H9 (cell line): Measurements from ENCODE around the gene THRAP3. TPM values are rescaled to one million over a fixed set of nuclear protein-coding genes. Genes with fewer than 3 reads are reported as not detected.

ENCODE experiments used
- DNase-seq: peaks from one replicate; pipeline ENCODE4 v3.0.0-alpha.2; 2017
- H2AFZ ChIP-seq: one replicate; pipeline ENCODE4 v1.6.1; 2013; ENCODE audit warnings: mild to moderate bottlenecking, low read length, control low read depth, moderate library complexity
- H2AK5ac ChIP-seq: 2 replicates; pipeline ENCODE4 v1.6.1; 2013; ENCODE audit warnings: low read length, control low read depth, mixed read lengths; ENCODE audit not compliant: insufficient read length
- H2BK120ac ChIP-seq: one replicate; pipeline ENCODE4 v1.6.1; 2013; ENCODE audit warnings: low read depth, mild to moderate bottlenecking, low read length, control low read depth, inconsistent platforms; ENCODE audit not compliant: poor library complexity, severe bottlenecking
- H2BK12ac ChIP-seq: 2 replicates; pipeline ENCODE4 v1.6.1; 2013; ENCODE audit warnings: low read length, control low read depth, mixed read lengths, low read depth; ENCODE audit not compliant: insufficient read length
- H2BK15ac ChIP-seq: 2 replicates; pipeline ENCODE4 v1.6.1; 2013; ENCODE audit warnings: low read depth, low read length, control low read depth
- H2BK20ac ChIP-seq: one replicate; pipeline ENCODE4 v1.6.1; 2013; ENCODE audit warnings: low read depth, mild to moderate bottlenecking, low read length, control low read depth, inconsistent platforms; ENCODE audit not compliant: poor library complexity, severe bottlenecking
- H2BK5ac ChIP-seq: 2 replicates; pipeline ENCODE4 v1.6.1; 2013; ENCODE audit warnings: low read length, control low read depth, mixed read lengths; ENCODE audit not compliant: insufficient read length
- H3K14ac ChIP-seq: 2 replicates; pipeline ENCODE4 v1.6.1; 2013; ENCODE audit warnings: low read length, control low read depth; ENCODE audit not compliant: insufficient read depth
- H3K18ac ChIP-seq: 2 replicates; pipeline ENCODE4 v1.6.1; 2013; ENCODE audit warnings: low read depth, mild to moderate bottlenecking, mixed read lengths, low read length, control low read depth; ENCODE audit not compliant: insufficient read length
- H3K23ac ChIP-seq: 2 replicates; pipeline ENCODE4 v1.6.1; 2013; ENCODE audit warnings: low read length, control low read depth, mixed read lengths, low read depth; ENCODE audit not compliant: insufficient read length
- H3K23me2 ChIP-seq: 2 replicates; pipeline ENCODE4 v1.6.1; 2013; ENCODE audit warnings: low read depth, mild to moderate bottlenecking, mixed read lengths, low read length, control low read depth; ENCODE audit not compliant: insufficient read length, poor library complexity, severe bottlenecking
- H3K27ac ChIP-seq: 2 replicates; pipeline ENCODE4 v1.5.1; 2013; ENCODE audit warnings: low read length, control low read depth, mixed read lengths, low read depth; ENCODE audit not compliant: insufficient read length
- H3K27me3 ChIP-seq: 2 replicates; pipeline ENCODE4 v1.6.1; 2013; ENCODE audit warnings: low read length, control low read depth, inconsistent platforms; ENCODE audit not compliant: insufficient read depth
- H3K4ac ChIP-seq: 2 replicates; pipeline ENCODE4 v1.6.1; 2013; ENCODE audit warnings: low read depth, mild to moderate bottlenecking, control low read depth, inconsistent platforms, low read length, moderate library complexity
- H3K4me1 ChIP-seq: 2 replicates; pipeline ENCODE4 v1.6.1; 2013; ENCODE audit warnings: low read length, control low read depth, inconsistent platforms; ENCODE audit not compliant: insufficient read depth
- H3K4me2 ChIP-seq: 2 replicates; pipeline ENCODE4 v1.6.1; 2013; ENCODE audit warnings: low read length, control low read depth, mixed read lengths; ENCODE audit not compliant: insufficient read length, insufficient read depth
- H3K56ac ChIP-seq: 2 replicates; pipeline ENCODE4 v1.6.1; 2013; ENCODE audit warnings: low read depth, mild to moderate bottlenecking, mixed read lengths, low read length, control low read depth; ENCODE audit not compliant: insufficient read length
- H3K79me1 ChIP-seq: 2 replicates; pipeline ENCODE4 v1.6.1; 2013; ENCODE audit warnings: low read depth, mild to moderate bottlenecking, moderate library complexity, low read length, control low read depth, inconsistent platforms; ENCODE audit not compliant: insufficient read depth, poor library complexity, severe bottlenecking
- H3K79me2 ChIP-seq: 2 replicates; pipeline ENCODE4 v1.6.1; 2013; ENCODE audit warnings: low read length, control low read depth, inconsistent platforms; ENCODE audit not compliant: insufficient read depth
- H3K9ac ChIP-seq: 2 replicates; pipeline ENCODE4 v1.6.1; 2013; ENCODE audit warnings: low read length, control low read depth, mixed read lengths; ENCODE audit not compliant: insufficient read length; ENCODE audit errors: extremely low read depth
- H3K9me3 ChIP-seq: one replicate; pipeline ENCODE4 v1.6.1; 2013; ENCODE audit warnings: low read depth, low read length, inconsistent platforms; ENCODE audit not compliant: control insufficient read depth
- H3T11ph ChIP-seq: one replicate; pipeline ENCODE4 v1.6.1; 2013; ENCODE audit warnings: mild to moderate bottlenecking, low read length, control low read depth, inconsistent platforms
- H4K20me1 ChIP-seq: one replicate; pipeline ENCODE4 v1.6.1; 2013; ENCODE audit not compliant: control insufficient read depth, insufficient read length, insufficient read depth
- H4K5ac ChIP-seq: 2 replicates; pipeline ENCODE4 v1.6.1; 2013; ENCODE audit warnings: low read depth, mild to moderate bottlenecking, mixed read lengths, low read length, control low read depth; ENCODE audit not compliant: insufficient read length
- H4K8ac ChIP-seq: replicated peaks from 2 replicates; pipeline ENCODE4 v1.6.1; 2013; ENCODE audit warnings: low read length, control low read depth, mixed read lengths, low read depth; ENCODE audit not compliant: insufficient read length
- H4K91ac ChIP-seq: 2 replicates; pipeline ENCODE4 v1.6.1; 2013; ENCODE audit warnings: low read depth, mild to moderate bottlenecking, moderate library complexity, mixed read lengths, low read length, control low read depth; ENCODE audit not compliant: insufficient read length
- H3K27ac Mint-ChIP-seq, 3 experiments: 2 replicates in 2 of 3; 3 replicates in 1 of 3; pipeline ENCODE4 v1.8.0; 2020 to 2021; ENCODE audit warnings: mixed read lengths in 3 of 3, mild to moderate bottlenecking in 1 of 3, moderate library complexity in 1 of 3
- H3K27me3 Mint-ChIP-seq: 2 replicates; pipeline ENCODE4 v1.8.0; 2021; ENCODE audit warnings: low read depth, mild to moderate bottlenecking, moderate library complexity, mixed read lengths
- H3K36me3 Mint-ChIP-seq, 3 experiments: 2 replicates in 2 of 3; 3 replicates in 1 of 3; pipeline ENCODE4 v1.8.0; 2020 to 2021; ENCODE audit warnings: low read depth in 3 of 3, mixed read lengths in 3 of 3; ENCODE audit not compliant: insufficient read depth in 1 of 3
- H3K4me1 Mint-ChIP-seq, 2 experiments: 2 replicates each; pipeline ENCODE4 v1.8.0; 2020; ENCODE audit warnings: mixed read lengths in 2 of 2
- H3K4me3 Mint-ChIP-seq, 2 experiments: 2 replicates in 1 of 2; 3 replicates in 1 of 2; pipeline ENCODE4 v1.8.0; 2020 to 2021; ENCODE audit warnings: mild to moderate bottlenecking in 2 of 2, mixed read lengths in 2 of 2, moderate library complexity in 1 of 2
- H3K9me3 Mint-ChIP-seq, 2 experiments: 2 replicates in 1 of 2; 3 replicates in 1 of 2; pipeline ENCODE4 v1.8.0; 2020; ENCODE audit warnings: mild to moderate bottlenecking in 2 of 2, mixed read lengths in 2 of 2, moderate library complexity in 1 of 2
- CTCF ChIP-seq: fragments of 200-600 bp; sonication (generic); conservative IDR thresholded peaks from 3 replicates; pipeline ENCODE4 v1.8.0; 2021; ENCODE audit warnings: antibody characterized with exemption, mild to moderate bottlenecking
- WGBS: extraction: QIAGEN DNeasy Blood & Tissue Kit; methylation state at CpG from one replicate; pipeline ENCODE4 v1.1.7; 2013; ENCODE audit warnings: missing lambda C conversion rate, low lambda C conversion rate, mixed read lengths; ENCODE audit not compliant: insufficient read length; ENCODE audit errors: extremely low coverage; 5-methylcytosine and 5-hydroxymethylcytosine counted together
- total RNA-seq: library from RNA; stranded (reverse); gene quantifications from 2 replicates; pipeline ENCODE4 v1.2.1, GENCODE V29; 2021

The THRAP3 gene
- total RNA-seq, 1 experiment from 2014 or later = 186 TPM

GRCh38 chr1:36329817-36330216, 105.6 kb downstream of the THRAP3 start:
- peaks cover 0 to 2% (median 0%) of the 10 kb centered on the region in 3 experiments; a peak in 1 of 7 replicates for H3K36me3 Mint-ChIP-seq
- peaks cover 5% of the 10 kb centered on the region for H4K20me1 ChIP-seq

More at GRCh38 chr1:36329817-36330216, 105.6 kb downstream of the THRAP3 start:
- no peak overlapping the region for H3T11ph ChIP-seq
- WGBS = no CpG with 5 or more reads among the region's 9 CpGs
- no peaks in the 10 kb centered on the region for H3K23me2 ChIP-seq
- H3K4me1 Mint-ChIP-seq = peaks cover 5 to 6% of the 10 kb centered on the region in 2 experiments
- no peak overlapping the region for H4K91ac ChIP-seq
- no peak overlapping the region for H3K4me3 Mint-ChIP-seq
- no peak overlapping the region for H3K9ac ChIP-seq
- H2BK120ac ChIP-seq = no peak overlapping the region
- no peaks in the 10 kb centered on the region for H3K4me1 ChIP-seq
- no peaks in the 10 kb centered on the region for H3K9me3 Mint-ChIP-seq
- no peak overlapping the region for H2BK12ac ChIP-seq
- H3K27ac Mint-ChIP-seq = no peak overlapping the region
- no peak overlapping the region for H2AFZ ChIP-seq
- no peak overlapping the region for H3K4ac ChIP-seq
- H3K56ac ChIP-seq = no peak overlapping the region
- no peak overlapping the region for H2BK20ac ChIP-seq
- H4K8ac ChIP-seq = no peak overlapping the region
- no peak overlapping the region for H4K5ac ChIP-seq
- TF ChIP-seq CTCF = no peak
- no peak overlapping the region for H3K27ac ChIP-seq
- no peaks in the 10 kb centered on the region for H3K9me3 ChIP-seq
- H2BK5ac ChIP-seq = no peak overlapping the region
- no peaks in the 10 kb centered on the region for H3K27me3 ChIP-seq
- H2AK5ac ChIP-seq = no peak overlapping the region
- H2BK15ac ChIP-seq = no peak overlapping the region
- peaks cover 36% of the 10 kb centered on the region for H3K27me3 Mint-ChIP-seq
- no peak overlapping the region for H3K14ac ChIP-seq
- DNase-seq = no peak
- no peaks in the 10 kb centered on the region for H3K79me1 ChIP-seq
- no peak overlapping the region for H3K4me2 ChIP-seq
- no peak overlapping the region for H3K18ac ChIP-seq
- no peaks in the 10 kb centered on the region for H3K79me2 ChIP-seq
- no peak overlapping the region for H3K23ac ChIP-seq
